GM19397 (cell line): ENCODE data around the gene SLC2A11.
"Not testable (repeated sequence)": the region's sequence is repeated elsewhere in the genome, so short reads cannot be mapped to it uniquely, and the experiment has no call there.

Experiments
- ATAC-seq: cut with Tn5 transposase; IDR thresholded peaks from one replicate; pipeline ENCODE4 v1.9.1; 2021; ENCODE audit warnings: mild to moderate bottlenecking, moderate library complexity; ENCODE audit not compliant: unreplicated experiment

SLC2A11 gene

GRCh38 chr22:23903328-23903971, 45.8 kb downstream of the SLC2A11 start:
- ATAC-seq, result no peak

GRCh38 chr22:23904573-23905254, 47.0 kb downstream of the SLC2A11 start:
- no peak for ATAC-seq

- no peak for ATAC-seq
Observed at GRCh38 chr22:23906641-23907040, 49.0 kb downstream of the SLC2A11 start.

- not testable (repeated sequence) for ATAC-seq
Observed at GRCh38 chr22:23907423-23907822, 49.7 kb downstream of the SLC2A11 start.

- no peak for ATAC-seq
Observed at GRCh38 chr22:23908587-23909205, 51.0 kb downstream of the SLC2A11 start.

GRCh38 chr22:23909296-23909898, 51.7 kb downstream of the SLC2A11 start:
- no peak for ATAC-seq

GRCh38 chr22:23910496-23911190, 53.0 kb downstream of the SLC2A11 start:
- ATAC-seq, result no peak

GRCh38 chr22:23911318-23911980, 53.8 kb downstream of the SLC2A11 start:
- ATAC-seq, result no peak

GRCh38 chr22:23912293-23912903, 54.7 kb downstream of the SLC2A11 start:
- ATAC-seq, result no peak

GRCh38 chr22:23913306-23913660, 55.6 kb downstream of the SLC2A11 start:
- no peak for ATAC-seq

GRCh38 chr22:23913661-23914353, 56.1 kb downstream of the SLC2A11 start:
- ATAC-seq, result peak; percentile 96

- no peak for ATAC-seq
Observed at GRCh38 chr22:23915290-23915689, 57.6 kb downstream of the SLC2A11 start.

- not testable (repeated sequence) for ATAC-seq
Observed at GRCh38 chr22:23920267-23920611, 62.6 kb downstream of the SLC2A11 start.

GRCh38 chr22:23921586-23922201, 64.0 kb downstream of the SLC2A11 start:
- ATAC-seq, result not testable (repeated sequence)

- no peak for ATAC-seq
Observed at GRCh38 chr22:23922921-23923320, 65.2 kb downstream of the SLC2A11 start.

GRCh38 chr22:23925020-23925606, 67.4 kb downstream of the SLC2A11 start:
- no peak for ATAC-seq

- ATAC-seq, result no peak
Observed at GRCh38 chr22:23926561-23926960, 68.9 kb downstream of the SLC2A11 start.
